Amygdala (tissue), 56 donors: ENCODE measurements around the gene HOXB8.

Source experiments
- DNase-seq, 56 donors: peaks; one replicate each; lab custom pipeline; 2025; lab: John Stamatoyannopoulos, UW

HOXB8 gene

GRCh38 chr17:48639136-48639535 lies 24.0 kb upstream of the HOXB8 start:
- no peak for DNase-seq

GRCh38 chr17:48637323-48638260 lies 22.5 kb upstream of the HOXB8 start:
- DNase-seq, result no peak

- DNase-seq, result peak in 6 of 56 donors; percentile 4 to 26 (median 9)
Measured at GRCh38 chr17:48636177-48637018, 21.3 kb upstream of the HOXB8 start.

GRCh38 chr17:48634493-48635208 lies 19.6 kb upstream of the HOXB8 start:
- no peak for DNase-seq

- DNase-seq, result no peak
Measured at GRCh38 chr17:48633266-48633677, 18.2 kb upstream of the HOXB8 start.

GRCh38 chr17:48632579-48633265 lies 17.6 kb upstream of the HOXB8 start:
- DNase-seq, result no peak

GRCh38 chr17:48631693-48632578 lies 16.8 kb upstream of the HOXB8 start:
- no peak for DNase-seq

- no peak for DNase-seq
Measured at GRCh38 chr17:48630925-48631692, 16.0 kb upstream of the HOXB8 start.

- no peak for DNase-seq
Measured at GRCh38 chr17:48630009-48630924, 15.2 kb upstream of the HOXB8 start.

GRCh38 chr17:48629411-48629759 lies 14.3 kb upstream of the HOXB8 start:
- DNase-seq, result no peak

GRCh38 chr17:48628649-48629410 lies 13.7 kb upstream of the HOXB8 start:
- DNase-seq, result no peak

- DNase-seq, result no peak
Measured at GRCh38 chr17:48627623-48628521, 12.8 kb upstream of the HOXB8 start.

GRCh38 chr17:48627118-48627597 lies 12.1 kb upstream of the HOXB8 start:
- DNase-seq, result no peak

- DNase-seq, result no peak
Measured at GRCh38 chr17:48626245-48627117, 11.4 kb upstream of the HOXB8 start, which contains the start of gene HOXB9. HOXB9 (minus strand) TSS chr17:48626358; CDS start chr17:48626269, 89 bp downstream.
